GM12878 (cell line): Measurements from ENCODE around the gene UBE2E2.

Source experiments
- ATF7 ChIP-seq: fragments of 450-650 bp; IDR thresholded peaks from 2 replicates; pipeline ENCODE4 v1.6.1; 2016; ENCODE audit warnings: low read depth, mild to moderate bottlenecking
- CBX5 ChIP-seq: sonication (generic); IDR thresholded peaks from 2 replicates; pipeline ENCODE4 v1.6.1; 2016; ENCODE audit warnings: low read depth, moderate library complexity, mild to moderate bottlenecking, inconsistent platforms
- CTCF ChIP-seq, 3 experiments: IDR thresholded peaks in 2 of 3; conservative IDR thresholded peaks in 1 of 3; 2 replicates each; pipeline ENCODE4 v1.5.1; 2011; ENCODE audit warnings: low read depth in 3 of 3, low read length in 3 of 3, mild to moderate bottlenecking in 3 of 3, control low read depth in 2 of 3, moderate library complexity in 2 of 3, inconsistent platforms in 1 of 3, mixed read lengths in 1 of 3; ENCODE audit not compliant: control insufficient read depth in 2 of 3, insufficient read depth in 1 of 3; ENCODE audit errors: extremely low read depth in 1 of 3
- POLR2A ChIP-seq: IDR thresholded peaks from 2 replicates; pipeline ENCODE4 v1.6.1; 2011; ENCODE audit warnings: low read depth, mild to moderate bottlenecking, low read length
- POLR2AphosphoS5 ChIP-seq: IDR thresholded peaks from 2 replicates; pipeline ENCODE4 v1.6.1; 2011; ENCODE audit warnings: mild to moderate bottlenecking, low read length, inconsistent platforms
- SUPT20H ChIP-seq: IDR thresholded peaks from 2 replicates; pipeline ENCODE4 v1.6.1; 2011; ENCODE audit warnings: low read depth, mild to moderate bottlenecking, low read length, moderate library complexity, borderline replicate concordance; ENCODE audit not compliant: control insufficient read depth
- TF ChIP-seq, protein P1 (sequence below): fragments of 450-650 bp; IDR thresholded peaks from 2 replicates; pipeline ENCODE4 v1.6.1; 2016; ENCODE audit warnings: mild to moderate bottlenecking

DNA sequence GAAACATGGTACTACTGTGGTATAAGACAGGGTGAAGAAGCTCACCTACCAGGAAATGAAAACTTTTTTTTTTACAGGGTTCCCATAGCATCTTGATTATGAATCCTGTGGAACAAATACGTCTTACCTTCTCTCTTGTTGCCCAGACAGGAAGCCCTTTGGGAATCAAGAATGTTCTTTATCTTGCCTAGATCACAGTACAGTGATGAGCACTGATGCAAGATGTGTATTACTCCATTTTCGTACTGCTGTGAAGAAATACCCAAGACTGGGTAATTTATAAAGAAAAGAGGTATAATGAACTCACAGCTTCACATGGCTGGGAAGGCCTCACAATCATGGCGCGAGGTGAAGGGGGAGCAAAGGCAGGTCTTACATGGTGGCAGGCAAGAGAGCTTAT is 281.3 kb downstream of the UBE2E2 start:
- TF ChIP-seq ATF7 (no peak), CTCF (IDR thresholded peaks at IDR 0.05 in 2 of 3, conservative IDR thresholded peaks at IDR 0.05 in 1 of 3; ENCODE audit: control insufficient read depth in 2 of 3, extremely low read depth in 1 of 3, insufficient read depth in 1 of 3, low read depth in 3 of 3, low read length in 3 of 3) (no peak), POLR2AphosphoS5 (no peak), POLR2A (no peak), SUPT20H (no peak), CBX5 (no peak)
- TF ChIP-seq, protein P1, sequence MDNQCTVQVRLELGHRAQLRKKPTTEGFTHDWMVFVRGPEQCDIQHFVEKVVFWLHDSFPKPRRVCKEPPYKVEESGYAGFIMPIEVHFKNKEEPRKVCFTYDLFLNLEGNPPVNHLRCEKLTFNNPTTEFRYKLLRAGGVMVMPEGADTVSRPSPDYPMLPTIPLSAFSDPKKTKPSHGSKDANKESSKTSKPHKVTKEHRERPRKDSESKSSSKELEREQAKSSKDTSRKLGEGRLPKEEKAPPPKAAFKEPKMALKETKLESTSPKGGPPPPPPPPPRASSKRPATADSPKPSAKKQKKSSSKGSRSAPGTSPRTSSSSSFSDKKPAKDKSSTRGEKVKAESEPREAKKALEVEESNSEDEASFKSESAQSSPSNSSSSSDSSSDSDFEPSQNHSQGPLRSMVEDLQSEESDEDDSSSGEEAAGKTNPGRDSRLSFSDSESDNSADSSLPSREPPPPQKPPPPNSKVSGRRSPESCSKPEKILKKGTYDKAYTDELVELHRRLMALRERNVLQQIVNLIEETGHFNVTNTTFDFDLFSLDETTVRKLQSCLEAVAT, result no peak
